ENCODE measurements around the gene L1TD1. TPM values are rescaled to one million over a fixed set of nuclear protein-coding genes. Genes with fewer than 3 reads are reported as not detected.

The L1TD1 gene
- total RNA-seq, 4 donors from 2014 or later = 1.3 to 3.1 (median 2.1) TPM

GRCh38 chr1:62250126-62250726 lies 55.6 kb downstream of the L1TD1 start:
- no peak overlapping the region for H3K4me3 ChIP-seq
- H3K9me3 ChIP-seq = no peaks in the 10 kb centered on the region
- H3K27ac ChIP-seq = no peak overlapping the region
- H3K4me1 ChIP-seq = no peaks in the 10 kb centered on the region
- DNase-seq (ENCODE audit: low spot score in 2 of 2) = no peak
- H3K27me3 ChIP-seq = no peaks in the 10 kb centered on the region
- WGBS, 2 donors = 75 to 76% methylated on average over 10 of the region's 10 CpGs
- TF ChIP-seq EP300 (IDR thresholded peaks at IDR 0.05) (no peak), POLR2A (IDR thresholded peaks at IDR 0.05) (no peak)
- TF ChIP-seq, protein P1, sequence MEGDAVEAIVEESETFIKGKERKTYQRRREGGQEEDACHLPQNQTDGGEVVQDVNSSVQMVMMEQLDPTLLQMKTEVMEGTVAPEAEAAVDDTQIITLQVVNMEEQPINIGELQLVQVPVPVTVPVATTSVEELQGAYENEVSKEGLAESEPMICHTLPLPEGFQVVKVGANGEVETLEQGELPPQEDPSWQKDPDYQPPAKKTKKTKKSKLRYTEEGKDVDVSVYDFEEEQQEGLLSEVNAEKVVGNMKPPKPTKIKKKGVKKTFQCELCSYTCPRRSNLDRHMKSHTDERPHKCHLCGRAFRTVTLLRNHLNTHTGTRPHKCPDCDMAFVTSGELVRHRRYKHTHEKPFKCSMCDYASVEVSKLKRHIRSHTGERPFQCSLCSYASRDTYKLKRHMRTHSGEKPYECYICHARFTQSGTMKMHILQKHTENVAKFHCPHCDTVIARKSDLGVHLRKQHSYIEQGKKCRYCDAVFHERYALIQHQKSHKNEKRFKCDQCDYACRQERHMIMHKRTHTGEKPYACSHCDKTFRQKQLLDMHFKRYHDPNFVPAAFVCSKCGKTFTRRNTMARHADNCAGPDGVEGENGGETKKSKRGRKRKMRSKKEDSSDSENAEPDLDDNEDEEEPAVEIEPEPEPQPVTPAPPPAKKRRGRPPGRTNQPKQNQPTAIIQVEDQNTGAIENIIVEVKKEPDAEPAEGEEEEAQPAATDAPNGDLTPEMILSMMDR (IDR thresholded peaks at IDR 0.05) = no peak
- peaks cover 0 to 57% (median 0%) of the 10 kb centered on the region in 3 donors for H3K36me3 ChIP-seq

- TF ChIP-seq POLR2A (IDR thresholded peaks at IDR 0.05) = no peak
- TF ChIP-seq EP300 (IDR thresholded peaks at IDR 0.05) = no peak
- TF ChIP-seq, protein P1 (IDR thresholded peaks at IDR 0.05) = no peak
- no peaks in the 10 kb centered on the region for H3K27me3 ChIP-seq
- H3K36me3 ChIP-seq = peaks cover 0 to 58% (median 0%) of the 10 kb centered on the region in 3 donors
- no peak overlapping the region for H3K4me3 ChIP-seq
- no peak for DNase-seq (ENCODE audit: low spot score in 2 of 2)
- WGBS, 2 donors = 96% methylated on average over 4 of the region's 4 CpGs
- no peaks in the 10 kb centered on the region for H3K9me3 ChIP-seq
- H3K4me1 ChIP-seq = peaks cover 0 to 3% (median 0%) of the 10 kb centered on the region in 4 donors
- H3K27ac ChIP-seq = no peak overlapping the region
Measured at GRCh38 chr1:62259551-62259950, 64.9 kb downstream of the L1TD1 start.

DNA sequence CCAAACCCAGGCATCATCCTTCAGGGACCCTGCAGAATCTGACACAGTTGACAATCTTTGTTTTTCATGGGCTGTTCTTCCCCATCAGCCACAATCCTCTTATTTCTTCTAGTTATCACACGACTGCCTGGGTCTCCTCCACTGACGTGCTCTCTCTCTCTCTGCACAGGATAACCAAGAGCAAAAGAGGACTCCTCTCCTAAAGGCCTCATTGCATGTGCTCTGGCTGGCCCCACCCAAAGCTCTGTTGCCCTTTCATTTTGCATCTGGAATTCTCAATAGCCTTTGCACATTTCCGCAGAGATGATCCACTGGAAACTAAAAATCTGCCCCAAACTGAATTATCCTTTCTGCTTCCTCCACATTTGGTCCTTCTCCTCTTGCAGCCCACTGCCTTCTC lies 66.0 kb downstream of the L1TD1 start:
- 61 to 65% methylated on average over 3 of the region's 3 CpGs for WGBS, 2 donors
- Histone ChIP-seq H3K4me3 (no peak overlapping the region), H3K4me1 (peaks cover 0 to 3% (median 0%) of the 10 kb centered on the region in 4 donors), H3K36me3 (peaks cover 0 to 61% (median 0%) of the 10 kb centered on the region in 3 donors), H3K9me3 (no peaks in the 10 kb centered on the region), H3K27me3 (no peaks in the 10 kb centered on the region), H3K27ac (no peak overlapping the region)
- DNase-seq (ENCODE audit: low spot score in 2 of 2) = no peak
- TF ChIP-seq, protein P1 (IDR thresholded peaks at IDR 0.05) = no peak
- TF ChIP-seq EP300 (IDR thresholded peaks at IDR 0.05) (no peak), POLR2A (IDR thresholded peaks at IDR 0.05) (no peak)

Other genes with a start within 250 kb of the L1TD1 start
- 10 to 100 TPM; 28.5 to 48.2 (median 45.7) TPM for gene KANK4, start 124.6 kb downstream of the L1TD1 start, total RNA-seq
- 10 to 100 TPM; 25.8 to 38.3 (median 30.7) TPM for gene USP1, start 242.2 kb downstream of the L1TD1 start, total RNA-seq